Spinal cord (tissue), 10 donors: ENCODE data around the gene KIF2B. TPM values are rescaled to one million over a fixed set of nuclear protein-coding genes. Genes with fewer than 3 reads are reported as not detected.
A peak's percentile ranks its signal among the peaks of the same experiment; 100 is the strongest.

ENCODE experiments used
- DNase-seq, 6 donors: peaks; one replicate each; pipeline versions ENCODE4 v3.0.0 to v3.0.0-alpha.2; 2013 to 2015; ENCODE audit warnings: low spot score in 6 of 6, low read depth in 4 of 6
- H3K27ac ChIP-seq: one replicate; pipeline ENCODE4 v1.5.1; 2013; ENCODE audit warnings: low read depth, low read length, control low read depth
- H3K27me3 ChIP-seq: one replicate; pipeline ENCODE4 v1.6.1; 2013; ENCODE audit warnings: low read length; ENCODE audit not compliant: control insufficient read depth, insufficient read depth
- H3K36me3 ChIP-seq: one replicate; pipeline ENCODE4 v1.6.1; 2013; ENCODE audit warnings: low read length; ENCODE audit not compliant: control insufficient read depth, insufficient read depth
- H3K4me1 ChIP-seq: one replicate; pipeline ENCODE4 v1.6.1; 2013; ENCODE audit warnings: low read length; ENCODE audit not compliant: control insufficient read depth, insufficient read depth
- H3K4me3 ChIP-seq: one replicate; pipeline ENCODE4 v1.5.1; 2013; ENCODE audit warnings: low read depth, low read length, control low read depth
- H3K9me3 ChIP-seq: one replicate; pipeline ENCODE4 v1.6.1; 2013; ENCODE audit warnings: low read length; ENCODE audit not compliant: control insufficient read depth, insufficient read depth
- WGBS: methylation state at CpG from one replicate; pipeline ENCODE4 v1.1.5; 2013; ENCODE audit warnings: missing lambda C conversion rate; ENCODE audit not compliant: insufficient coverage; 5-methylcytosine and 5-hydroxymethylcytosine counted together
- long read RNA-seq, 4 donors: transcript quantifications; one replicate each; lab custom pipeline, GENCODE V29; 2026
- polyA plus RNA-seq, 2 donors: library from polyadenylated mRNA; unstranded; fragments of 120-200 nt; gene quantifications; one replicate each; pipeline ENCODE4 v1.2.1, GENCODE V29; 2013; ENCODE audit not compliant: insufficient read length in 2 of 2
- total RNA-seq, 2 donors: library from RNA; depleted of rRNA in 1 of 2; stranded (reverse); fragments of 120-200 nt in 1 of 2; fragments of >200 nt in 1 of 2; gene quantifications; one replicate each; pipeline versions ENCODE4 v1.2.3 to v1.2.4, GENCODE V29; 2013 to 2014
- donor health status: healthy.

Gene KIF2B, protein sequence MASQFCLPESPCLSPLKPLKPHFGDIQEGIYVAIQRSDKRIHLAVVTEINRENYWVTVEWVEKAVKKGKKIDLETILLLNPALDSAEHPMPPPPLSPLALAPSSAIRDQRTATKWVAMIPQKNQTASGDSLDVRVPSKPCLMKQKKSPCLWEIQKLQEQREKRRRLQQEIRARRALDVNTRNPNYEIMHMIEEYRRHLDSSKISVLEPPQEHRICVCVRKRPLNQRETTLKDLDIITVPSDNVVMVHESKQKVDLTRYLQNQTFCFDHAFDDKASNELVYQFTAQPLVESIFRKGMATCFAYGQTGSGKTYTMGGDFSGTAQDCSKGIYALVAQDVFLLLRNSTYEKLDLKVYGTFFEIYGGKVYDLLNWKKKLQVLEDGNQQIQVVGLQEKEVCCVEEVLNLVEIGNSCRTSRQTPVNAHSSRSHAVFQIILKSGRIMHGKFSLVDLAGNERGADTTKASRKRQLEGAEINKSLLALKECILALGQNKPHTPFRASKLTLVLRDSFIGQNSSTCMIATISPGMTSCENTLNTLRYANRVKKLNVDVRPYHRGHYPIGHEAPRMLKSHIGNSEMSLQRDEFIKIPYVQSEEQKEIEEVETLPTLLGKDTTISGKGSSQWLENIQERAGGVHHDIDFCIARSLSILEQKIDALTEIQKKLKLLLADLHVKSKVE
- total RNA-seq (not detected), polyA plus RNA-seq (not detected)
- long read RNA-seq, donor 1 = 0 reads
- long read RNA-seq, donor 2 = 0 reads
- long read RNA-seq, donor 3 = 0 reads
- long read RNA-seq, donor 4 = 0 reads

DNA sequence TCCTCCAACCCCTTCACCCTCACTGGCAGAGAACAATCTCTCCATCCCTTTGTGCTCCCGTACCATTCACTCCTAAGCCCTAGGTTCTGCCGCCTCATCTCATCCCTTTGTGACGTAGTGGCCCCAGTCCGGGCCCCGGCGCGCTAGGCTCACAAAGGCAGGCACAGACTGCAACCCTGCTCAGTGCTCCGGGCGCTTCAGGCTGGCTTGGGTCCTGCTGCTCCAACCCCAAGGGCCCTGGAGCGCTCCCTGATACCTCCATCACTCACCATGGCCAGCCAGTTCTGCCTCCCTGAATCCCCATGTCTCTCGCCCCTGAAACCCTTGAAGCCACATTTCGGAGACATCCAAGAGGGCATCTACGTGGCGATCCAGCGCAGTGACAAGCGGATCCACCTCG is at the start of gene KIF2B:
TSS of gene KIF2B (plus strand) at position 164 of the 400 bp plus-strand sequence. CDS start at position 271, 107 bp downstream.
- Histone ChIP-seq H3K4me1 (no peaks in the 10 kb centered on the region), H3K27ac (no peak within 1 kb of the TSS), H3K27me3 (no peaks in the 10 kb centered on the region), H3K4me3 (no peak within 1 kb of the TSS), H3K9me3 (no peaks in the 10 kb centered on the region), H3K36me3 (no peaks in the 10 kb centered on the region)
- no peak for DNase-seq
- WGBS = 93% methylated on average over 17 of the region's 17 CpGs

DNA sequence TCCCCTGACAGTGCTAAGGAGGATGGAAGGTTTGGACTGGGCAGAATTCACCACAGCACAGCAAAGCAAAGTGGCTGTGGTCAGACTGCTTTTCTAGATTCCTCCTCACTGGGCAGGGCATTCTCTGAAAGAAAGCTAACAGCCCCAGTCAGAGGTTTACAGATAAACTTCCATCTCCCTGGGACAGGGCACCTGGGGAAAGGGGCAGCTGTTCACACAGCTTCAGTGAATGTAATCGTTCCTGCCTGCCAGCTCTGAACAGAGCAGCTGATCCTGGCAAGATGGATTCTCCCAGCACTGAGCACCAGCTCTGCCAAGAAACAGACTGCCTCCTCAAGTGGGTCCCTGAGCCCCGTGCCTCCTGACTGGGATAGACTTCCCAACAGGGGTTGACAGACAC is 42.4 kb upstream of the KIF2B start:
- Histone ChIP-seq H3K9me3 (no peaks in the 10 kb centered on the region), H3K27me3 (no peaks in the 10 kb centered on the region), H3K4me1 (no peaks in the 10 kb centered on the region), H3K27ac (no peak overlapping the region), H3K36me3 (no peaks in the 10 kb centered on the region), H3K4me3 (no peak overlapping the region)
- no peak for DNase-seq
- WGBS = 62% methylated on average over 2 of the region's 2 CpGs

DNA sequence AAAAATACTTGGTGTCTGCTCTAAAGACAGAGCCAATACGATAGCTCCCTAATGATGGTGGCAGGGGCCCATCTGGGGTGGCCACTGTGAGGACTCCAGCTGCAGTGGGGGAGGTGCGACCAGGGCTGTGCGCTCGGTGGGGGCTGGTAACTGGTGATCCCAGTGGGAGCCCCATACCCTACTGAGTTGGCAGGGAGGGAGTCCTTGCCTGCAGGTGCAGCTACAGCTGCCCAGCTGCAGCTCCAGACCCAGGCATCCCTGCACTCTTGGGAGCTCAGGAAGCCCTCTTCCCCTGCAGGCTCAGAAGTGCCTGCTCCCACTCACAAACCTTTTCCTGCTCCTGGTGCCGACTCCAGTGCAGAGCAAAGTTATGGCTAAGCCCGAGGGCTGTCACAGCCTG is 31.2 kb upstream of the KIF2B start:
- Histone ChIP-seq H3K4me1 (no peaks in the 10 kb centered on the region), H3K27ac (no peak overlapping the region), H3K9me3 (no peaks in the 10 kb centered on the region), H3K4me3 (no peak overlapping the region), H3K36me3 (no peaks in the 10 kb centered on the region), H3K27me3 (no peaks in the 10 kb centered on the region)
- no peak for DNase-seq
- 92% methylated on average over 6 of the region's 6 CpGs for WGBS

DNA sequence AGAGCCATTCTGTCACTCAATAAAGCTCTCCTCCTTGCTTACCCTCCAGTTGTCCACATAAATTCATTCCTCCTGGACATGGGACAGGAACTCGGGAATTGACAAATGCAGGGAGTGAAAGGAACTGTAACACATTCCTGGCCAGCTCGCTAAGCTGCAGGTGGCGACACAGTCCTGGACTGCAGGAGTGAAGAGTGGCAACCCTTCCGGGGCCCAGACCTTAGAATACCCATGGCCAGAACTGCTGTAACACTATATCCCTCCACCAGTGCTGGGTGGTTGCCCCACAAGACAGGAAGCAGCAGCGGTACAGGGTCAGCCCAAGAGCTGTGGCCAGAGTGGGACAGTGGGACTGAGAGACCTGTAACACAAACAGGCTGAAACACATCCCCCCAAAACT is 30.3 kb upstream of the KIF2B start:
- H3K27me3 ChIP-seq = no peaks in the 10 kb centered on the region
- 95% methylated on average over 5 of the region's 5 CpGs for WGBS

DNA sequence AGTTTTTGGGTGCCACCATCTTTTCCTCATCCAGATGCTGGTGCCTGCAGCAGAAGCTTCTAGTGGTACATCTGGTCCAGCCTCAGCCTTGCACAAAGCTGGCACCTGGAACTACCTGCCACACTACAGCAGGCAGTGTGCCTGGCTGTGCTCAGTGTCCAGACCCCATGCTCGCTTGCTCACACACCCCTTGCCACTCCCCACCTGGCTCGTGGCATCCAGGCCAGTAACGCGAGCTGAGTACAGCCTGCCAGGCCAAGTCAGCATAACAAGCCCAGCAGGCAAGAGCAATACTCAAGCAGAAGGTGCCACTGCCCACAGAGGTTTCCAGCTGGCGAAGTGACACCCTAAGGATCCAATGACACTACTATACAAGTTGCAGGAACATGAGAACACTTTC is 29.7 kb upstream of the KIF2B start:
- no peaks in the 10 kb centered on the region for H3K27me3 ChIP-seq
- H3K4me3 ChIP-seq = no peak overlapping the region
- 76% methylated on average over 5 of the region's 5 CpGs for WGBS
- H3K4me1 ChIP-seq = no peaks in the 10 kb centered on the region
- H3K27ac ChIP-seq = no peak overlapping the region
- H3K36me3 ChIP-seq = no peaks in the 10 kb centered on the region
- H3K9me3 ChIP-seq = no peaks in the 10 kb centered on the region
- no peak for DNase-seq

More for the DNA sequence above, 30.3 kb upstream of the KIF2B start:
- Histone ChIP-seq H3K4me3 (no peak overlapping the region), H3K36me3 (no peaks in the 10 kb centered on the region), H3K4me1 (no peaks in the 10 kb centered on the region), H3K27ac (no peak overlapping the region), H3K9me3 (no peaks in the 10 kb centered on the region)
- DNase-seq = no peak

DNA sequence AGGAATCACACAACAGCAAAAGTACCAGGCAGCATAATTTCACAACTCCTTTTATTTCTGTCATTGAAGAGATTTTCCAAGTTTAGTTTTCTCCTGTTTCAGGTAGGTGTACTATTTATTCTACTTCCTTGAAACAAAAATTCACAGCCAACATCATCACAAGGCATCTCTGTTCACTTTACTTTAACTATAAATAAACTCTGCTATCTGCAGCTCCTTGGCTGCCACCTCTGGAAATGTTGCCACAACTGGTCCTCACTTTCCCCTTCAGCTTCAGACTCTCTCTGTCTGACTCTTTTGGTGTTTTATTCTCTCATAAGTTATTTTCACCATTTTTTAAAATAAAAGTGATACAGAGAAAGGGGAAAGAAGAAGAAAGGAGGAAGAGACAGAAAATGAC is 27.9 kb upstream of the KIF2B start:
- Histone ChIP-seq H3K27ac (no peak overlapping the region), H3K9me3 (no peaks in the 10 kb centered on the region), H3K36me3 (no peaks in the 10 kb centered on the region), H3K27me3 (no peaks in the 10 kb centered on the region), H3K4me1 (no peaks in the 10 kb centered on the region), H3K4me3 (no peak overlapping the region)
- DNase-seq = no peak

DNA sequence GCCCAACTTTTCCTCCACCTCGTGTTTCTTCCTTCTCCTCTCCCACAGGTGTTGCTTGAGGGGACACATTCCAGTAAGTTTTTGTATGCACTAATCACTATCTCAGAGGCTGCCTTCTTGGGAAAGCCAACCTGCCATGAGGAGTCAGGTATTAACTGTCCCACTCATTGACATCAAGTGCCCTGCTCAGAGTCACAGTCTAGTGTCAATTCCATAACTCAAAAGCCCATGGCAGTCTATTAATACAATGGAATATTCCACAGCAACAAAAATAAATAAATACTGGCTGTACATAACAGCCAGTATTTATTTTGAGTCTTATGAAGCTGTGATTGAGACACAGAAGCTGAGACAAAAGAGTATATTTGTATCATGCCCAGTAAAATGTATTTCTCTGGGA is 26.1 kb upstream of the KIF2B start:
- Histone ChIP-seq H3K27me3 (no peaks in the 10 kb centered on the region), H3K4me1 (no peaks in the 10 kb centered on the region), H3K27ac (no peak overlapping the region), H3K4me3 (no peak overlapping the region), H3K36me3 (no peaks in the 10 kb centered on the region), H3K9me3 (no peaks in the 10 kb centered on the region)
- WGBS = 67% methylated on average over 1 of the region's 1 CpG
- no peak for DNase-seq

DNA sequence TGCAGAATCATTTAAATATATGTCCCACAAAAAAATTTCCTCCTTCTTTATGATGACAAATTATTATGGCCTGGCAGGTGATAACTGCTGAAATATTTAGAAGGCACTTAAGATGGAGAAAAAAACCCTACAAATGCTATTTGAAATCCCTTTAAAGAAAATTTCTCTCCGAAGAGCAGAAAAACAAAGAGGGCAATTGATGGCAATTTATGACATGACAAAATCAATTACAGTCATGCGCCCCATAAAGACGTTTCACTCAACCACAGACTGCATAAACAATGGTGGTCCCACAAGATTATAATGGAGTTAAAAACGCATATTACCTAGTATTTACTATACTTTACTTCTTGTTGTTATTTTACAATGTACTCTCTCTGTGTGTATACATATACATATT is 25.2 kb upstream of the KIF2B start:
- Histone ChIP-seq H3K4me3 (no peak overlapping the region), H3K9me3 (no peaks in the 10 kb centered on the region), H3K27ac (no peak overlapping the region), H3K27me3 (no peaks in the 10 kb centered on the region), H3K4me1 (no peaks in the 10 kb centered on the region), H3K36me3 (no peaks in the 10 kb centered on the region)
- no CpG with 5 or more reads among the region's 4 CpGs for WGBS
- DNase-seq = no peak

DNA sequence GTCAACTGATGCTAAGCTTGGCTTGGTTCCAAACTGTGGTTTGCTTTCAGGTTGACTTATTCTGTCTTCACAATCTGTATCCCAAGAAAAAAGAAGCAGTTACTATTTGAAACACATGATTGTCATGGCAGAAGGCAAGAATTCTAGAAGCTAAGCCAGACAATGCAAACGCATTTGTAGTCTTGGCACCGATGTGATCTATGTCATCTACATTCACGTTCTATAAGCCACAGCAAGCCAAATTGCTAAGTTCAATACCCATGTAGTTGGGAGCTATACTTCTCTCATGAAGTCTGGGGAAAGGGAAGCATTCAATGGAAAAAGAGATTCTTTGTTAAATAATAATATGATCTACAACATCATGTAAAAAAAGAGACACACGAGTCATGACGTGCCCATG is 18.3 kb upstream of the KIF2B start:
- H3K27me3 ChIP-seq = no peaks in the 10 kb centered on the region
- WGBS = no CpG with 5 or more reads among the region's 5 CpGs
- H3K27ac ChIP-seq = no peak overlapping the region
- H3K9me3 ChIP-seq = no peaks in the 10 kb centered on the region
- no peaks in the 10 kb centered on the region for H3K36me3 ChIP-seq
- peak in 1 of 6 donors; percentile 10 for DNase-seq
- no peak overlapping the region for H3K4me3 ChIP-seq
- no peaks in the 10 kb centered on the region for H3K4me1 ChIP-seq

DNA sequence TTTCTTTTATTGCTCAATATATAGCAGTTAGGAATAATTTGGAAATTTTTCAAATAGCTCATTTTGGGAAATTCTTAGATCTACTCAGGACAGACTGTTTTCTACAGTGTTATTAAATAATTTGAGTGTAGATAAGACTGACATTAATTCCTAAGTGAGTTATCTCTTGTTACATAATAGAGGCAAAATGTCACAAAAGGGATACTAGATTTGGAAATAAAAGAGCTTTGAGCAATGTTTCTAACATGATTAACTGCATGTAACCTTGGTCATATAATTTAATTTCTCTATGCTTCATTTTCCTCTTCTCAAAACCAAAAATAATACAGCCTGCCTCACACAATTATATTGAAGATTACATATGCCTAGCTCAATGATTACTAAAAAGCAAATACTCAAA is 16.3 kb upstream of the KIF2B start:
- H3K4me3 ChIP-seq = no peak overlapping the region
- DNase-seq = no peak

More for the DNA sequence above, 16.3 kb upstream of the KIF2B start:
- no peaks in the 10 kb centered on the region for H3K9me3 ChIP-seq
- no peaks in the 10 kb centered on the region for H3K4me1 ChIP-seq
- H3K27me3 ChIP-seq = no peaks in the 10 kb centered on the region
- H3K36me3 ChIP-seq = no peaks in the 10 kb centered on the region
- H3K27ac ChIP-seq = no peak overlapping the region
